Left forelimb (tissue), 1 donor: ENCODE results near the gene GNPTAB.

ENCODE experiments used
- DNase-seq: peaks from one replicate; pipeline ENCODE4 v3.0.0-alpha.2; 2018; ENCODE audit warnings: low spot score

Gene GNPTAB

DNA sequence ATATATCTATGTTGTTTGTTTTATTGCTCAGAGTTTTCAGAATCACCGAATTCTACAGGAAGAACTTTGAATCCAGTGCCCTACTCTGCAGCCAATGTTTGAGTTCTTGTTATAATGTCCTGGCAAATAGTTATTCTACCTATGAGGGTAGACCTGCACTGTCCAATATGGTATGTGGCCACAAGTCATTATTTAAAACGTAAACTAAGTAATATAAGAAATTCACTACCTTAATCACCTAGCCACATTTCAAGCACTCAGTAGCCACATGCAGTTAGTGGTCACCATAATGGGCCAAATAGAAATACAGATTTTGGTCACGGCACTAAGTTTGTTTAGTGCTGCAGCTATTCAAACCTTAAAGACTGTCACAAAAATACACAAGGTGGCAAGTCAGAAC lies 26.4 kb downstream of the GNPTAB start:
- DNase-seq = no peak

DNA sequence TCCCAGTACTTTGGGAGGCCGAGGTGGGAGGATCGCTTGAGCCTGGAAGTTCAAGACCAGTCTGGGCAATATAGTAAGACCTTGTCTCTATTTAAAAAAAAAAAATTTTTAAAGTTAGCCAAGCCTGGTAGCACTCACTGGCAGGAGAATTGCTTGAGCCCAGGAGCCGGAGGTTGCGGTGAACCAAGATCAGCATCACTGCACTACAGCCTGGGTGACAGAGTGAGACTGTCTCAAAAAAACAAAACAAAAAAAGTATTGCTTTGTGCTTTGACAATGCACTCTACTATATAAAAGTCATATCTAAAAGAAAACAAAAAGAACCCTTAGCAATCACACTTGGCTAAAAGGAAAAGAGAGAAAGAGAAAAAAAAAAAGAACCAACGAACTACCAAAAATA lies 26.8 kb downstream of the GNPTAB start:
- DNase-seq = no peak

GRCh38 chr12:101802486-101802885 lies 28.3 kb downstream of the GNPTAB start:
- no peak for DNase-seq

DNA sequence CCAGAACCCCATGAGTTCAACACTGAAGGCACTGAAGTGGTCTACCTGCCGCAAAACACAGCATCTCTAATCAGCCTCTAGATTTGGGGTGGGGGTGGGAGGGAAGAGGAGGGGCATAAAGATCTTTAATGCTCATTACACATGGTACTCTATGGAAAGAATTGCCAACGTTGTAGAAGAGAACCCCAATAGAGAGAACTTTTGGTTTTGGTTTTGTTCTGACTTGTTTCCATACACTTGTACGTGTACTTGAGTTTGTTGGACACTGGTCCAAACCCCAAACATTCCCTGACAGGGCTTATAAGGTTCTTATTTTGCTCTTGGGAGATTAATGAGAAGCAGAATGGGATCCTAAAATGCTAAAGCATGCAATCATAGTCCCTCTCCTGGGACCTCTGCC lies 31.0 kb downstream of the GNPTAB start:
- no peak for DNase-seq

GRCh38 chr12:101795786-101796185 lies 35.0 kb downstream of the GNPTAB start:
- no peak for DNase-seq

DNA sequence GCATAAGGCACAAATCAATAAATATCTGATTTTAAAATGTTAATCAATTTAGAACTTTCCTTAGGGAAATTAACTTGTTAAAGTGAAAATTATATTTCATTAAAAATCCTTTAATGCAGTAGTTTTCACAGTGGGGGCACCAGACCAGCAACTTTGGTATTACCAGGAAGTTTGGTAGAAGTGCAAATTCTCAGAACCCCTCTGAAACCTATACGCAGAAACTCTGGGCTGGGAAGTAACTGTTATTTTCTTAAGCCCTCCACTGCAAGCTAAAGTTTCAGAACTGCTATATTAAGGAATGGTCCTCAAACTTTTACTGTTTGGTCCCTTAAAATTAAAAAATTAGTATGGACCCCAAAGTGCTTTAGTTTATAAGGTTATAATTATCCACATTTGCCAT lies 35.7 kb downstream of the GNPTAB start:
- no peak for DNase-seq

DNA sequence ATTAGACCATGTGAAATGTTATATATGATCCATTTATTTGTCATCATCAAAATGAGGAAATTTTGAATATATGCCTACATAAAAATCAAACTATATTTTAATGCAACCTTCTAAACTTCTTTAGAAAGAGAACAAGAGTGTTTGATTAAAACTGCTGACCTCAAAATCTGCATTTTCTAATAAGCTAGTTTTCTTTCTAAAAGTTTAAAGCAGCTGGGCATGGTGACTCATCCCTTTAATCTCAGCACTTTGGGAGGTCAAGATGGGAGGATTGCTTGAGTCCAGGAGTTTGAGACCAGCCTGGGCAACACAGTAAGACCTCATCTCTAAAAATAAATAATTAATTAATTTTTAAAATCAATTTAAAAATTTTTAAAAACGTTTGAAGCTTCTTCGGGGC lies 36.2 kb downstream of the GNPTAB start:
- DNase-seq = no peak

DNA sequence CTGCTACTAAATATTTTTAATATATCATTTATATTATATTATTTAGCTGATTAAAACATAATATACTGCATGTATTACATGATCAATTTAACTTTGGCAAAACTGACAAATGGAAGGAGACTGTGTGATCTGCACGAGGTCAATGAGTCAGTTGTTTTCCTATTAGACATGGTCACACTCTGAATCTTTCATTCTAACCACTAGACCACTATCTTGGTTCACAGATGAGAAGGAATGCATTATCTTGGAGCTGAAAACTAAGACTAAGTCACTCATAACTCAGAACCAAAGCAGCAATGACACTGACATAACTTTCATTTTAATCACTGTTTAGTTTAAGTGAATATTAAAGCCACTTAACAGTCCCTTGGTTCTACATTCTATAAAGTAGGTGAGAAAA lies 37.4 kb downstream of the GNPTAB start:
- DNase-seq = no peak

DNA sequence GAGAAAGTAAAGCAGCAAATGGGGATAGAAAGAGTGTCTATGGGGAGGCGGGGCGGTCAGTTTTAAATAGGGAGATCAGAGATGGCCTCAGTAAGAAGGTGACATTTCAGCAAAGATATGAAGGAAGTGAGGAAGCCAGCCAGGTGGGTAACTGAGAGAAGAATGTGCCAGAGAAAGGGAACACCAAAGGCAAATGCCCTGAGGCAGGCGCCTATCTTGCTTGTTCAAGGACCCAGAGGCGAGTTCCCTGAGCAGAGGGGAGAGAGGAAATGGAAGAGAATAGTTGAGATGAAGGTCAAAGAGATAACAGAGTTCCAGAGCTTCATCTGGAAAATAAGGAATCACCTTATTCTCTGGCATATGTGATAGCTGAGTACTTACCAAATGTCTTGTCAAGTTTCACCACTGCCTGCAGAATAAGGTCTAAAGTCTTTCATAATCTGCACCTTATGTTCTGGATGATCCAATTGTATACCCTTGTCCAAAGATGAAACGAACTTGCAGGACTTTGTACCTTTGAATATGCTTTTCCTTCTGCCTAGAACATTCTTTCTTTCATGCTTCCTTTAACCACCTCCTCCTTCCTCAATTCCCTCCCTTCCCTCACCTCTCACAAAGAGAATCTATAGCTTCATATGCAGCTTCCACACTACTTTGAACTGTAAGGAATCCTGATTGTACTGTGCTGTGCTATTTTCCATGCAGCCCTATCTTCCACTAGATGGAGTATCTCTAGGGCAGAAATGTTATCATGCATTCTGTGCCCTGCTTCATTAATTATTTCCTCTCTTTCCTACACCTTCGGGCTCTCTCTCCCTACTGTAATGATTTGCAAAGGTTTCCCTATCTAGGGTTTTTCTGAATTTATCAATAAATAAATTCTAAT lies 38.5 kb downstream of the GNPTAB start:
- no peak for DNase-seq

- DNase-seq = no peak
Observed at GRCh38 chr12:101789171-101789570, 41.6 kb downstream of the GNPTAB start.

DNA sequence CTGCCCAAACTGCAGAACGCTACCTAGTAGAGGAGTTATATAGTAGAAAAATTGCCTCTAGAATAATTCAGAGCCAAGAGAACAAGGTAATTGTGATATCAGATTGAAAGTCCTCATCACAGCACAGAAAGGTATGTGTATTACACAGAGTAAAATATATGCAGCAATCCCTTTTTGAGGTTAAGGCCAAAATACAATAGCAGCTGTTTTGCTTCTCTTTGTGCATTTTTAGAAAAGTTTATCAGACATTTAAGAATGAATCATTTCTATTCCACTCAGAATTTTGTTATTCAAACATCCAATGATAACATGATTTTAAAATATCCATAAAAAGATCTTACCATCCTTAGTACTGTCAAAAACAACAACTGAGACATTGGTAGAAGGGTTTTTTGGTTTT lies 45.1 kb downstream of the GNPTAB start:
- DNase-seq = no peak

- no peak for DNase-seq
Observed at GRCh38 chr12:101784376-101784775, 46.4 kb downstream of the GNPTAB start.

DNA sequence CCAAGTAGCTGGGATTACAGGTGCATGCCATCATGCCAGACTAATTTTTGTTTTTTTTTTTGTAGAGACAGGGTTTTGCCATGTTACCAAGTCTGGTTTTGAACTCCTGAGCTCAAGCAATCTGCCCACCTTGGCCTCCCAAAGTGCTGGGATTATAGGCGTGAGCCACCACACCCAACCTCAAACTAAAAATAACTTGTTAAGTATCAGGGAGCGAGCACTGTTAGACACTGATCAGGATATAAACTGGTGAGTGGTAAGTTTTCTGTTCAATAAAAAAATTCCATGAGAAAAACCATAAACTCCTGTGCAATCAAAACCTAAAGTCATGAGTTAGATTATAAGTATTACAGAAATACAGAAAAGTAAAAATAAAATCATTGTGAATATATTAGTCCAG lies 46.9 kb downstream of the GNPTAB start:
- no peak for DNase-seq

- DNase-seq = no peak
Observed at GRCh38 chr12:101783150-101783549, 47.6 kb downstream of the GNPTAB start.

GRCh38 chr12:101782273-101782731 lies 48.5 kb downstream of the GNPTAB start:
- DNase-seq = no peak

DNA sequence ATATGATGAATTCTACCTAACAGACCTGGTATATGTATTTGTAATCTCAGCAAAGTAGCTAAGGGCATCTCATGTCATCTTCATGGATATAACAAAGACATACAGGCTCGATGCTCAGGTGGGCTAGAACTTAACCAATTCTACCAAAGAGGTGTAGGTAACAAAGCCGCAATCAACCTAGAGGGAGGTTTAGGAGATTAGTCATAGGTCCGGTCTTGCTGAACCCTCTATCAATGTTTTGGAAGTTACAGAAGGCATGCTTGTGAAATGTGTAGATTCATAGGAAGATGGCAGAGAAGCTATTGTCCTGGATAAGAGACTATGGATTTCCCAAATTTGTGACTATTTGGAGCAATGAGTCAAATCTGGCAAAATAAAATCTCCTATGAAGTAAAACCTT lies 48.9 kb downstream of the GNPTAB start:
- DNase-seq = no peak

DNA sequence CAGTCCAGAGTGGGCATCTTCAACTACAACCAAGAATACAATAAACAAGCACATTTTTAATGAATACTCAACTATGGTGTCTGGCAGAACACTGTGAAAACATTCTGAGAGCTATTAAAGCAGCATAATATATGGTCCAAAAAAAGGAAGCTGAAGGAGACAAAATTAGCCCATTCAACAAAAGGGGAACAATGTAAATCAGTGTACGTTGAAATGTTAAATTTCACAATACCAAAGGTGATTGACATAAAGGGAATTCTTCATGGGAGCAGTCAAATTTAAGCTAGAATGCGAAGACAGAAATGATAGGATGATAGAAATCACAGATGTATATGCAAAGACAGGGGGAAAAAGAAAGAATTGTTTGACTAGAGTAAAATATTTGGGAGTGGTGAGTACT lies 50.2 kb downstream of the GNPTAB start:
- DNase-seq = no peak

GRCh38 chr12:101779626-101780025 lies 51.1 kb downstream of the GNPTAB start:
- DNase-seq = no peak

DNA sequence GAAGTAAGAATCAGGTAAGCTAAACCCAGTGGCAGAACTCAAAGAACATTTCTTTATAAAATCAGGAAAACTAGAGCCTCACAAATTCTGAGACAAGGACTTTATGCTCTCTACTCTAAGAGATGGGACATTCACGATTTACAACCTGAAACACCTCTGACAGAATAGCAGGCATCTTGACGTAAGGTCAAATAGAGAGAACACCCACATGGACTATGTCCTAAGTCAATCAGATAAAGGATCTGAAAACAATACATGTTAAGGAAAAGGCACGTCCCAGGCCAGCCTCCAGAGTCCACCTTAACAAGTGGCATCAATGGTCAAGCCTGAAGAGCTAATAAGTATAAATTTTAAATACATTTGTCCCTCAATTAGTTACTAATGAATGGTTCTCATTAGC lies 51.6 kb downstream of the GNPTAB start:
- DNase-seq = no peak

- DNase-seq = no peak
Observed at GRCh38 chr12:101777978-101778377, 52.8 kb downstream of the GNPTAB start.

- no peak for DNase-seq
Observed at GRCh38 chr12:101777485-101777884, 53.3 kb downstream of the GNPTAB start.

DNA sequence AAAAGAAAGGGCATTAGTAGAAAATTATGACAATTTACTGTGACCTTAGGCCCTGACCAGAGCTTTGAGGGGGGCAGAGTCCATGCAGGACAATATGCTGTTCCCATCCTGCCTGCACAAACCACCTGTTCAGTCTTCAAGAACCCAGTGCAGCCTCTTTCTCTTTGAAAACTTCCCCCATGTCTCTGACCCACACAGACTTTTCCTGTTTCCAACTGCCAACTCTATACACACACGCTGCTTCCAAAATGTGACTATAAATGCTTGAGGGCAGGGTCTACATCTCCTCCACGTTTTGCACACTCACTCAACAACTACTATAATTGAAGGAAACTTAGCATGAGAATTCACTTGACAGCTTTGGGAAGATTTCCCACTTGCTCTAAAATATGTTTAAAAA lies 54.9 kb downstream of the GNPTAB start:
- no peak for DNase-seq

GRCh38 chr12:101773650-101774162 lies 57.1 kb downstream of the GNPTAB start:
- DNase-seq = peak; percentile 68
